ENCODE measurements around the gene KRTAP17-1. TPM values are rescaled to one million over a fixed set of nuclear protein-coding genes. Genes with fewer than 3 reads are reported as not detected.
"Not testable (repeated sequence)": the region's sequence is repeated elsewhere in the genome, so short reads cannot be mapped to it uniquely, and the experiment has no call there.

KRTAP17-1 gene, protein sequence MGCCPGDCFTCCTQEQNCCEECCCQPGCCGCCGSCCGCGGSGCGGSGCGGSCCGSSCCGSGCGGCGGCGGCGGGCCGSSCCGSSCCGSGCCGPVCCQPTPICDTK
- total RNA-seq: 1.0 TPM

DNA sequence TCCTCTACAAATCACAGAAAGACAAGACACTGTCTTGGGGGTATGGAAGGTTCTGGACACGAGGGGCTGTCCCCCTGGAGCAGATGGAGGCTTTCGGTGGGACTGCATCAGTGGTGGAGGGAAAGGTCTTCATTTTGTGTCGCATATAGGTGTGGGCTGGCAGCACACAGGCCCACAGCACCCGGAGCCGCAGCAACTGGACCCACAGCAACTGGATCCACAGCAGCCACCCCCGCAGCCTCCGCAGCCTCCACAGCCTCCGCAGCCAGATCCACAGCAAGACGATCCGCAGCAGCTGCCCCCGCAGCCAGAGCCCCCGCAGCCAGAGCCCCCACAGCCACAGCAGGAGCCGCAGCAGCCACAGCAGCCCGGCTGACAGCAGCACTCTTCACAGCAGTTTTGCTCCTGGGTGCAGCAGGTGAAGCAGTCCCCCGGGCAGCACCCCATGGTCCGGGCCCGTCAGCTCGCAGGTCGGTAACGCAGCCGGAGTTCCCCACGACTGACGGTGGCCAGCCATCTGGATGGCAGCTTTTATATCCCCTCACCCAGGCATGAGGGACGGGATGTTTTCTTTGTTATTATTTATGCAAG is at the start of gene KRTAP17-1:
Gene KRTAP17-1, minus strand, starts transcription at position 507 of the 591 bp plus-strand sequence. Its CDS starts 60 bp downstream, at position 447.
- no peak for DNase-seq

DNA sequence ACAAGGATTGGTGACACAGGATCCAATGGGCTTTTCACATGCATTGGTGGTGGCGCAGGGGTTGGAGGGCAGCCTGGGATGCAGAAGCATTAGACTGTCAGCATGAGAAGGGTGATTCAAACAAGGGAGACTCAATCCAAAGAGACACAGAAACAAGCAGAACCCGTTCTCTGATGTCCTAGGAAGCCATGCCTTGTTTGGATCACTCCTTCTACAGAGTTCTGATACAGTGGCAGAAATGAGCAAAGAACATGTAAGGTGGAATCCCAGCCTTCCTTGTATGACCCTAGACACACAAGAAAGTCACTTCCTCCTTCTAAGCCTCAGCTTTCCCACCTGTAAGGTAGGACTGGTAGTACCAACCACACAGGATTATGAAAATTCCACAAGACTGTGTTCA is 48.4 kb upstream of the KRTAP17-1 start:
- DNase-seq: no peak

DNA sequence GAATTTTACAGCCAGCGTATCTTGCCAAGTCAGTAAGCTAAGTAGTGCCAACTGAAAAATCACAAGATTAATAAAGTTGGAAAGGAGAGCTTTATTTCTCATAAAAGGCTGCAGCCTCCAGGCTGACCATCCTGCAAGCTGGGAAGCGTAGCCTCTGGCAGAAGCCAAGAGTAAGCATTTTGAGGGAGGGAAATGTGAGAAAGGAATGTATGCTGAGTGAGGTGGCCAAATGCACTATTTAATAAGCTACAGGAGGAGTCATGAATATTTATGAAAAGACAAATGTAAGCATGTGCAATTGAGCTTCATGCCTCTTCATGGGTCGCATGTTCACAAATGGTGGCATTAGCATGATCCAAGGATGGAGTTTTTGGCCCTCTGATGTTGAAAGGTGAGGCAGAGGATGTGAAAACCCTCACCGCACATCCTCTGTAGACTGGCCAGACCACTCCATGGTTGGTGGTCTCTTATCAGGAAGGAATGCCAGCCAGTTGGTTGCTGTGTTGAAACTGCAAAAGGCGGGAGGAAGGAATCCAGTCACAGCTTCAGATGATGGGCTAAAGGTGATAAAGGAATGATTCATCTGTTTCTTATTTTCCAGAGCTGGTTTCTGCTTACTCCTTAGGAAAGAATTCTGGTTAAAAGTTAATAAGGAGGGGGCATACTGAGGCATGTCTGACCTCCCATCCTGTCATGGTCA is 44.9 kb upstream of the KRTAP17-1 start:
- no peak for DNase-seq

DNA sequence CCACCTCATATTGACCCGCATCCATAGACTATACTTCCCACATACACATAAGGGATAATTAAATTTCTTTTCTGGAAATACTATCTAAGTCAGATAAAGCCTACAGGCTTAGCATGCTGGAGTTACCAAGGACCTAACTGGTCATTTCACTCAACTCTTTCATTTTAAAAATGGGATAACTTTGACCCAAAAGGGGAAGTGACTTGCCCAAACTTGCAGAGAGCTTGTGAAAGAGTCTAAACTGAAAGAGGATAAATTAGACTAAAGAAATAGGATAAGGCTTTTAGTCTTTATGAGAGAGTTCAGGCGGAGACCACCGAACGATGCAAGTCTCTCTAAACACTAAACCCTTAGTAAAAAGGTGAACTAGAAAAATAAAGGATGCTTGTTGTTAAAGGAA is 39.0 kb upstream of the KRTAP17-1 start:
- DNase-seq: no peak

DNA sequence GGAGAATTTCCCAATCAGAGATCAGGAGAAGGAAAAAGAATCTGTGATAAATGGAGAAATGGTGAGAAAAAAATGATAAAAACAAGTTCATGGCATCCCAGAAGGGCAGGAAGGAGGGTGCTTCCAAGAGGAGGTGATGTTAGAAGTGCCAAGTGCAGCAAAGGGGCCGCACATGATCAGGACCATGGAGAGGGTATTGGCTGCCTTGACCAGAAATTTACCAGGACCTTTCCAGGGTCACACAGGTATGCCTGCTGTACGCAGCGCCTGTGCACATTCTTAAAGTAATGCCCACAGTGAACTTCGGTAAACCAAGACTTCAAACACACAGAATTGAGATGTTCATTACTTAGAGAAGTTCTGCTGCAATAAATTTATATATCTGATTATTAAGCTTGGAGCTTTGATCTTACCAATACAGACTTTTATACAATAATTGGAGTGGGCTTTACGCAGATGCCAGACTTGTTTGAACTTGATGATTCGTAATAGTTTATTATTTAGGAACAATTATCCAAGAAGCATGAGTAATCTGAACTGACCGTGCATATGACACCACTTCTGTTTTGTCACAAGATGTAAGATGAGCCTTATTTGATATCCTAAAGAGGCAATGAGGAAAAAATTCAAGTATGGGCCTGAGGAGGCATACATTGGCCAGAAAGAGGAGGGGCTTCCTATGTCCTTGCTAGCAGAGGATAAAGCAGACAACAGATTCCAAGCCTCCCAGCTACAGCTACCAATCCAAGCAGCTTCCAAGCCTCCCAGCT is 37.3 kb upstream of the KRTAP17-1 start:
- DNase-seq: no peak

DNA sequence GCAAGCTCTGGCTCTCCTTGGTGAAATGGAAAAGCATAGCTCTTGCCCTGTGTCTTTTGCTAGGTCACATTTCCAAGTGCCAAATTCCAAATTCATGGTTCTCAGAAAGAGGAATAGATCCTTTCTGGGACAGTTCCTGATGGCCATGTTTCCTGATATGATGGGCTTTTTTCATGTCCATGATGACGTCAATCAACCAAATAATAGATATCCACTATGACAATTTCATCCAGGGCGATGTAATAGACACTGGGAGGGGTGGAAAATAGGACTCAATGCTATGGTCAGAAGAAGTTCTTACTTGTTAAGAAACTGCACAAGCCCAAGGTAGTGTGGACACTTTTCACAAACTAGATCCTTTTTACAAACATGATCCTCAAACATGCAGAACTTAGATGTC is 35.7 kb upstream of the KRTAP17-1 start:
- no peak for DNase-seq

DNA sequence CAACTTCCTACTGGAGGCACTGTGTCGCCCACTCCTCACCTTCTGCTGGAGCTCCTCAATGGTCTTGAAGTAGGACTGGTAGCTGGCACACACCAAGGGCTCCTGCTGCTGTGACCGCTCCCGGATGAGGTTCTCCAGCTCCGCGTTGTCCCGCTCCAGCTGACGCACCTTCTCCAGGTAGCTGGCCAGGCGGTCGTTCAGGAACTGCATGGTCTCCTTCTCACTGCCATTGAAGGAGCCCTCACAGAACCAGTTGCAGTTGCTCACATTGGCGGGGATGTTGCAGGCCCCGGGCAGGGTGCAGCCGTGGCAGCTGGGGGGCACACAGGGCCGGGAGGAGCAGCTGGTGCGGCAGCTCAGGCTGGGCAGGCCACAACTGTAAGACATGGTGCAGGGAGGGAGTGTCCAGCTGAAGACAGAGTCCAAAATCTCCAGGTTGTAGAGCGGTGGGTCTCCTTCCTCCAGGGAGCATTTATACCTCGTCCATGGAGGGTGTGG is 34.9 kb upstream of the KRTAP17-1 start, which contains the start of gene KRT33A:
Gene KRT33A, minus strand, starts transcription at position 448 of the 498 bp plus-strand sequence. Its CDS starts 61 bp downstream, at position 387.
- DNase-seq: not testable (repeated sequence)

DNA sequence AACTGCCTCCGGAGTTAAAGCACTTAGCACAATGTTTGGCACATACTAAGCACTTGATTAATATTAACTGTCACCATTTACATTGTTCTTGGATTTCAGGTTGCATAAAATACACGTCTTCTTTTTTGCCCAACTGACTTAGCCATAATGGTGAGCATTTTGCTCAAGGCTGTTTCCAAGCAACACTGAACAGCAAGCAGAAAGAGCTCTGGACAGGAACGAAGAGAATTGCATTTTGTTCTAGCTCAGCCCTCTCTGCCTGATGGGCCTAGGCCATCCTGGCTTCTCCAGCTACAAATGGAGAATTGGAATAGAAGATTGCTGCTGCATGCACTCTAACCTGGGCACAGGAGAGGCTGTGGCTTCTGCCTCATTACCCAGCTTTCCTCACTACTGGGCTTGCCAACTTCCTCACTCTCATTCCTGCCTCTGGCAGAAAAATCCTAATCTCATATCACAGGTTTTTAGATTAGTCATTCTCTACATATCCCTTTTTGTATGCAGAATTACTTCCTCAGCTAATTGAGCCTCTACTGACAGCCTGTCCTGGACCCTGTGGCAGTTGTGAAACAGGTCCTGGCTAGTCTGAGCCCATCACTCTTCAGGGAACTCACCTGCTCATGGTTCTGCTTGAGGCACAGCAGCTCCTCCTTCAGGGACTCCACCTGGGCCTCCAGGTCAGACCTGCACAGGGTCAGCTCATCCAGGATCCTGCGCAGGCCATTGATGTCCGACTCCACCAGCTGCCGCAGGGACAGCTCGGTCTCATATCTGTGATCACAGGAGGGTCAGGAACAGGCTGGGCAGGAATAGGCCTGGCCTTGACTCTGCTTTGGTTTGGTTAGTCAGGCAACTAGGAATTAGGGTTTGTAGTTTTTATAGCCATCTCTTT is 32.6 kb upstream of the KRTAP17-1 start:
- DNase-seq: no peak

DNA sequence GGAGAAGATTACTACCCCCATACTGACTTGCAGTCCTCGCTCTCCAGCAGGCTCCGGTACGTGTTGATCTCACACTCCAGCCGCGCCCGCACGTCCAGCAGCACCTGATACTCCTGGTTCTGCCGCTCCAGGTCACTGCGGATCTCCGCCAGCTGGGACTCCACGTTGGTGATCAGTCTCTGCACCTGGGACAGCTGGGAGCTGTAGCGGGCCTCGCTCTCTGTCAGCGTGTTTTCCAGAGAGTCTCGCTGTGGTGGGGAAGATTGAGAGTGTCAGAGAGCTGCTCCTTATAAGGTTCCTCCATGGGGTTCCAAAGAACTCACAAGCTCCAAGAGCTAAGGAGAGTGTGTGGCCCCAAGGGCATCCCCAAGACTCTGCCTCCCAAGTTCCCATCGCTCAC is 30.9 kb upstream of the KRTAP17-1 start:
- not testable (repeated sequence) for DNase-seq

DNA sequence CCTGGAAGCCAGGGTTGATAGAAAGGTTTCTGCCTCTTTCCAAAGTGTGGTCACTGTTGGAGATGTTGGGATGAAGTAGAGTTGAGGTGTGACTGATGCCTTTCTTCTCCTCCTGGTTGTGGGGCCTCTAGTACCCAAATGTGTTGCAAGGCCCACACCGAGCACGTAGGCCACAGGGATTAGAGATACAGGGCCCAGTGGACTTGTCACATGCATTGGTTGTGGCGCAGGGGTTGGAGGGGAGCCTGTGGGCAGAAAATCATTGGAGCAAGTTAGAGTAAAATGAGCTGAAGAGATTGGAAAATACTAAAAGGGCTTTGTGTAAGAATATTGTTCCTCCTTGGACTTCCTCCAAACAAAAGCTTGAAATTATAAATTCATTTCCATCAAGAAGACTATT is 30.5 kb upstream of the KRTAP17-1 start:
- DNase-seq: no peak

DNA sequence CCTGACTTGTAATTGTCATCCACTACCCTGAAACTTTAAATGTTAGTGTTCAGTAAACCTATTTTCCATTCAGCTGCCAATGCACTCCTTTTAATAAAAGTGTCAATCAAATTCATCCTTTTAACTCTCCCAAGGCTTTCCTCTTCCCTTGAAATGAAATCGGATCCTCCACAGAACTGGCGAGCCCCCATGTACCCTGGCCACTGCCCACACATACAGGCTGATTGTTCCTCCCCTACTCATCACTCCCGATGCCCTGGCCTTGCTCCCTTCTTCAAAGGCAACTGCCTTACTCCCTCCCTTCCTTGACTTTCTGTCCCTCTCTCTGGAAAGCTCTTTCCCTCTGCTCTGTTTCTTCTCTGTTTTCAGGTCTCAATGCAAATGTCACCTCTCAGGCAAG is 27.5 kb upstream of the KRTAP17-1 start:
- no peak for DNase-seq

DNA sequence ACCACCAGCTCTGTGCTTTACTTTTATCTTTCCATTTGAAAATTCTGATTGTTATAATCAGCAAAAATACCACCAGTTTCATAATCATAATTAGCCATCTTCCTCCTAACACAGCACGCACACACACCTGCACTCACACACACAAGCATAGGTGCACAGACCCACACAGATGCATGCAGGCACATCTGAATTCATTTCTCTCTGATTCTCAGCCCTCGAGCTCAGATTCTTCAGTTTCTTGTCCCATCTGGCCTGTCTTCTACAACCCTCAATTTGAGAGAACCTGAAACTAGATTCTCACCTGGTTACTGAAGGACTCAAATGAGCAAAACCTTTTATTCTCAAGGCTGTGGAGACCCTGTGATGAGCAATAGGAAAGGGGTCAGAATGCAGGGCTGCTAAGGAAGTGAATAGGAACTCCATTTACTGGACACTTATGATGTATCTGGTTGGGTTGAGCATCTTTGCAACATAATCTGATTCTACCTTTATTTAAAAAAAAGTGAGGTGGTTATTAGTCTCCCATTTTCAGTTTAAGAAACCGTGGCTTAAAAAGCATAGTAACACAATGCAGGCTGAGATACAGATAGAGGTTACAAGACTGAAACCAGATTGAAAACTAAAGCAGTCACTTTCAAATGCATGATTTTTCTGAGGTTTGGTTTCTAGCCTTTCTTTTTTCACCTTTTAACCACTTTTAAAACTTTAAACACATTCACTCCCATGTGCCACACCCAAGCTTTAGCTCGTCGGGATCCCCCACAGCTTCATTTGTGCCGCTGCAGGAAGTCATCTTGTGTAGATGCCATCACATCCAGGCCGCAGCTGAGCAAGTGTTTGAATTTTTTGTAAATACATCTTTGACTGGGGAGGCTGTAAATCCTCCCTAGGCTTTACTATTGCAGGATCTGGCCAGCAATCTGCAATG is 25.7 kb upstream of the KRTAP17-1 start:
- DNase-seq: no peak

DNA sequence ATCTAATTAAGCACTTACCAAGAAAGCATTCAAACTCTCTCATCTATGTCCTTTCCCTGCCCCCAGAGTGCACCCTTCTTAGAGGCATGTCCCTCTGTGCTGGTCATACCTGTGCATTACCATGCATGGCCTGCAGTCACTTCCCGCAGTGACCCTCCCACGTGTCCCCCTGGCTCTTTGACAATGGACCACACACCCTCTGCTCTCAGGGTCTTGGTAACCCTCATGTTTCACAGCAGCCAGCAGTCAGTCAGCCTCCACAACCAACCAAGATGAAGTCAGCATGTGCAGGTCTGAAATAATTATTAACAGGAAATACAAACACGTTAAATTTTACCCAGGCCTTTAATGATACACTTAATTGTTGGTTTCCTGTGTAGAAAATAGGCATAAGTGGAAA is 25.0 kb upstream of the KRTAP17-1 start:
- no peak for DNase-seq

DNA sequence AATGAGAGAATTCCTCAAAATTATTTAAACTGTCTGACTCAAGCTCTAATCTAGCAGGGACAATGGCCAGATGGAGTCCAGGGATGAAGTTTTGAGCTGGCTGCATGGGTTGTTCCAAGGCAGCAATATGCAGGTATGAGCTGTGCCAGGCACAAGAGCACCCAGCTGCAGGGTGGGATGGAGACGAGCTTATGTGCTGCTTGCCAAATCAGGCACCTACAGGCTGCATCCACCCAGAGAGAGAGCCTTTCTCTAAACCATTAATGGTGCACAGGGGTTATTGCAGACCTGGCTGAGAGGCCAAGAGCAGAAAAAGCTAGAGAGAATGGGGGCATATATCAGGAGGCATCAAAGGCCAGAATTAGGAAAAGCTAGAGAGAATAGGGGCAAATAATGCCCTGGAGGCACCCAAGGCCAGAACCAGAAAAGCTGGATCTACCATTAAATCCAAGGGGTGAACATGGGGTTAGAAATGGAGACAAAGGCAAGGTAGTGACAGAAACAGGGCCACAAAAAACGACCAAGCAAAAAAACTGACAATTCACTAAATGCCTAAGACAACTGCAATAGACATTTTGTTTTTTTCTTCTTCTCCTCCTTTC is 24.2 kb upstream of the KRTAP17-1 start:
- no peak for DNase-seq

DNA sequence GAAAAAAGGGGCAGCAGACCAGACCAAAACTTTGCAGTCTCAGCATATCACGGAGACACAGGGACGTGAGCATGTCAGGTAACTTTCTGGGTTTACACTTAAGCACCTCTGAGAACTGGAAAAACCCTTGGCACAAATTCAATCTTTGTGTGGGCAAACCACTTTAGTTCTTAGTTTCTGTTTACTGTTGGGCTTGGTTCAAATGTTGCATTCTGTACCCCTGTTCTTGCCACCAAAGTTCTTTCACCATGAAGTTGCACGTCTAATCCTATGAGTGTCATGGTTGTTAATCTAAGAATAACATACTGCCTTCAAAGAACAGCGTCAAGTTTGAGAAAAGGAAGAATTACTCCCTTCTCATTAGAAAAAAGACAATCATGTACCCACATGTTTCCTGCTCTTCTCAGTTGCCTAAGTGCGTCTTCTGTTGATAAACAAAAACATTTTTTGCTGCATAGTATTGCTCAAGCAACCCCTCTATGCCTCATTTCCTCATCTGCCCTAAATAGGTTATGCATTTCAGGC is 23.5 kb upstream of the KRTAP17-1 start:
- DNase-seq: peak; percentile 69

DNA sequence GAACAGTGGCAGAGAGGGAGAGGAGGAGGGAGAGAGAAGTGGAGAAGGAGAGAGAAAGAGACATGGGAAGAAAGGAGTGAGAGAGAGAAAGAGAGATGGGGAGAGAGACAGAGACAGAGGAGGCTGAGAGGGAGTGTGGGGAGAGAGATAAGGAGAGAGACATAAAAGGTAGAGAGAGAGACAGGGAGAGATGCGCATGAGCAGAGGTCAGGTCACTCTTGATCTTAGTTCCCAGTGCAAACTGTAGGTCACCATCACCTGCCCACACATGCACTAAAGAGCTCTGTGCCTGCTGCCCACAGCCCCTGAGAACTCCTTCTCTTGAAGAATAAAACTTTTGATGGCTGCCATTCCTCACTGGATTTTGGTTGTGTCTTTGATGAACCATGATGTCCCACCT is 20.2 kb upstream of the KRTAP17-1 start:
- DNase-seq: no peak

DNA sequence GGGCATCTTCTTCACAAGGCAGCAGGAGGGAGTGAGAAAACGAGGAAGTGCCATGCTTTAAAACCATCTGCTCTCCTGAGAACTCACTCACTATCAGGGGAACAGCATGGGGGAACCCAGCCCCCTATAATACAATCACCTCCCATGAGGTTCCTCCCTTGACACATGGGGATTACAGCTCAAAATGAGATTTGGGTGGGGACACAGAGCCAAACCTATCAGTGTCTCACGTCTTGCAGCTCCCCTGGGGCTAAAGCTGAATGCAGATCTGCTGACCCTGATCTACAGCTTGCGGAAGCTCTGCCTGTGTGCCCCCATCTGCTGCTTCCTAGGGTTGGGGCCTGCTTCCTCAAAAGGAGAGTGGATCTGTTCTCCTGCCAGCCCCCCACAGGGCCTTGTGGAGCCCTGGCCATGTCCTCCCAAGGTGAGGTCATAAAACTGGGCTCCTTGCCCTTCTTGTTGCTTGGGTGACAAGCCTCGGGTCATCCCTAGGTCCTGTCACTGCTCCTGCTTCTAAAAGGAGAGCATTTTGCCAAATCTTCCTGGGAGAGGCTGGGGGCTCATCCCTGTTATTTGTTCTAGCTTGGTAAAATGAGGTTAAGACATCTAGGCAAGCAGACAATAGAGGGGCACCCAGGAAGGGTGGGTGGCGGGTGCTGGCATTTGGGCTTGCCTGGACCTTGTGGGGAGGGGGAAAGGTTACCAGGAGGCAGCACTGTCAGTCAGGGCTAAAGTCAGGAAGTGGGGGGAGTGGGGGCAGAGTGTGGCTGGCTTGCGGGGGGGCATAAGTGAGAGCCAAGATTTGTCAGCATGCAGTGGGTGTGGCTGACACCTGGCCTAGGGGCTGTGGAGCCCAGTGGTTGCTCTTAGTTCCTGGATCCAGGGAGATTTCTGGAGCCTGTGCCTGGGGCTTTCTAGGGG is 19.1 kb upstream of the KRTAP17-1 start:
- DNase-seq: no peak

DNA sequence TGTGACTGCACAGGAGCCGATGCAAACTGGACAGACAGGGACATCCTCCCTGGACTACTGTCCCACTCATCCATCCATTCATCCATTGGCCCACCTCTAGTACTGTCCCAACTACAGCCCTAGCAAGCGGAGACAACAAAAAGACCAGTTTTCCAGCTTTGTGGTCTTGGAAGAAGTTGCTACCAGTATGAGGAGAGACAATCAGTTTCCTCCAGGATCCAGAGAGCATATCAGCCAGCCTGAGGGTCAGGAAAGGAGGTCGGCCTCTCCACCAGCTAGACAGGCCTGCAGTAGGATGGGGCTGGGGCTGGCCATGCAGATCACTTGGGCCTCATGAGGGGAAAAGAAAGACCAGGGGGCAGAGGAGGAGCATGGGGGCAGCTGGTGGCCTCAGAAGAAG is 18.3 kb upstream of the KRTAP17-1 start:
- no peak for DNase-seq

DNA sequence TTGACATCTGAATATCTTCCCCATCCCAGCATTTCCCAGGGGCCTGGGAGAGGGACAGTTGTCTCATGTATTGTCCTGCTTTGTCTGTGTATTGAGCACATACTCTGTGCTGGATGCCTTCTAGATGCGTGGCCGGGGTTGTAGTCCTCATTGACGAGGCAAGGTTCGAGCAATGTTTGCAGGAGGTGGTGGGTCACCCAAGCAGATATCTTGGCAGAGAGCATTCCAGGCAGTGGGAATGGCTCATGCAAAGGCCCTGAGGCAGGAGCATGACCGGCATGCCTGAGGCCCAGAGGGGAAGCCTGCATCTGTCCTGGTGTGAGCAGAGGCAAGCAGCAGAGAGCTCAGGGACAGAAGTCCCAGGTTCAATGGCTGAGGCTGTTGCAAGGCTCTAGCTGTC is 17.6 kb upstream of the KRTAP17-1 start:
- DNase-seq: no peak

Measured in tongue (tissue), 2 donors.